Stimulated activated CD4-positive, alpha-beta T cell treated with anti-CD3 and anti-CD28 coated beads, Interleukin-12 subunit alpha, Interleukin-12 subunit beta, amount 100 ng/mL, for 48 hours (primary cell): ENCODE results near the gene ICAM5.
A peak's percentile ranks its signal among the peaks of the same experiment; 100 is the strongest.
"Not testable (repeated sequence)": the region's sequence is repeated elsewhere in the genome, so short reads cannot be mapped to it uniquely, and the experiment has no call there.

Experiments
- DNase-seq, 3 donors: peaks; one replicate each; pipeline ENCODE4 v3.0.0-alpha.2; 2020; ENCODE audit warnings: low read depth in 2 of 3, low spot score in 1 of 3

ICAM5 gene

GRCh38 chr19:10270180-10270615 is 19.6 kb upstream of the ICAM5 start:
- DNase-seq, result peak; percentile 65 to 75 (median 68)

- peak; percentile 60 to 75 (median 74) for DNase-seq
Measured at GRCh38 chr19:10270616-10271394, 18.9 kb upstream of the ICAM5 start, which contains the start of gene ICAM1. TSS of gene ICAM1 (plus strand) at chr19:10271120. CDS start at chr19:10271160, 40 bp downstream.

GRCh38 chr19:10271543-10272086 is 18.1 kb upstream of the ICAM5 start:
- DNase-seq, result no peak

- DNase-seq, result no peak
Measured at GRCh38 chr19:10274589-10274988, 15.2 kb upstream of the ICAM5 start.

GRCh38 chr19:10277795-10278589 is 11.8 kb upstream of the ICAM5 start:
- no peak for DNase-seq

GRCh38 chr19:10278935-10279334 is 10.8 kb upstream of the ICAM5 start:
- DNase-seq, result no peak

GRCh38 chr19:10279737-10280442 is 9.9 kb upstream of the ICAM5 start:
- no peak for DNase-seq

GRCh38 chr19:10282043-10282442 is 7.7 kb upstream of the ICAM5 start:
- not testable (repeated sequence) for DNase-seq

GRCh38 chr19:10283301-10284064 is 6.3 kb upstream of the ICAM5 start:
- DNase-seq, result no peak

GRCh38 chr19:10284065-10284959 is 5.4 kb upstream of the ICAM5 start:
- DNase-seq, result no peak

- no peak for DNase-seq
Measured at GRCh38 chr19:10284960-10285278, 4.8 kb upstream of the ICAM5 start.

GRCh38 chr19:10285393-10285792 is 4.4 kb upstream of the ICAM5 start:
- DNase-seq, result no peak

- DNase-seq, result no peak
Measured at GRCh38 chr19:10286803-10287737, 2.7 kb upstream of the ICAM5 start, which contains the start of gene ICAM4. TSS of gene ICAM4 (plus strand) at chr19:10286955. CDS start at chr19:10287013, 58 bp downstream.

- DNase-seq, result peak in 1 of 3 donors; percentile 35
Measured at GRCh38 chr19:10288662-10289166, 1.0 kb upstream of the ICAM5 start.

- peak; percentile 50 to 66 (median 63) for DNase-seq
Measured at GRCh38 chr19:10289167-10289835, 451 bp upstream of the ICAM5 start.

GRCh38 chr19:10290357-10290875 is 664 bp downstream of the ICAM5 start:
- DNase-seq, result no peak

GRCh38 chr19:10290876-10291553 is 1.3 kb downstream of the ICAM5 start:
- DNase-seq, result no peak
